ENCODE results near the gene RPL19.

The RPL19 gene

GRCh38 chr17:39223907-39224777 lies 24.1 kb downstream of the RPL19 start:
- DNase-seq (ENCODE audit: low read depth): no peak

- DNase-seq (ENCODE audit: low read depth): no peak
Measured at GRCh38 chr17:39224778-39225307, 24.8 kb downstream of the RPL19 start.

- DNase-seq (ENCODE audit: low read depth): no peak
Measured at GRCh38 chr17:39225308-39225958, 25.4 kb downstream of the RPL19 start, which contains the start of gene STAC2. Gene STAC2 (minus strand): TSS chr17:39225945. CDS start chr17:39225502, 443 bp downstream.

GRCh38 chr17:39225959-39226683 lies 26.0 kb downstream of the RPL19 start:
- peak; percentile 26 for DNase-seq (ENCODE audit: low read depth)

- no peak for DNase-seq (ENCODE audit: low read depth)
Measured at GRCh38 chr17:39227364-39227919, 27.4 kb downstream of the RPL19 start.

- no peak for DNase-seq (ENCODE audit: low read depth)
Measured at GRCh38 chr17:39229274-39229913, 29.3 kb downstream of the RPL19 start.

- DNase-seq (ENCODE audit: low read depth): no peak
Measured at GRCh38 chr17:39230361-39230760, 30.3 kb downstream of the RPL19 start.

GRCh38 chr17:39231091-39231561 lies 31.0 kb downstream of the RPL19 start:
- no peak for DNase-seq (ENCODE audit: low read depth)

GRCh38 chr17:39231591-39232551 lies 31.8 kb downstream of the RPL19 start:
- DNase-seq (ENCODE audit: low read depth): no peak

- DNase-seq (ENCODE audit: low read depth): no peak
Measured at GRCh38 chr17:39235555-39236449, 35.7 kb downstream of the RPL19 start.

GRCh38 chr17:39236450-39236927 lies 36.4 kb downstream of the RPL19 start:
- no peak for DNase-seq (ENCODE audit: low read depth)

- no peak for DNase-seq (ENCODE audit: low read depth)
Measured at GRCh38 chr17:39236981-39237441, 36.9 kb downstream of the RPL19 start.

- DNase-seq (ENCODE audit: low read depth): no peak
Measured at GRCh38 chr17:39237586-39237985, 37.5 kb downstream of the RPL19 start.

- DNase-seq (ENCODE audit: low read depth): peak; percentile 55
Measured at GRCh38 chr17:39238311-39238972, 38.4 kb downstream of the RPL19 start.

GRCh38 chr17:39239640-39240314 lies 39.7 kb downstream of the RPL19 start:
- peak; percentile 47 for DNase-seq (ENCODE audit: low read depth)

- DNase-seq (ENCODE audit: low read depth): no peak
Measured at GRCh38 chr17:39240631-39241030, 40.5 kb downstream of the RPL19 start.

GRCh38 chr17:39243155-39243554 lies 43.1 kb downstream of the RPL19 start:
- DNase-seq (ENCODE audit: low read depth): no peak

Measured in stimulated activated CD8-positive, alpha-beta memory T cell treated with anti-CD3 and anti-CD28 coated beads, Interleukin-15, amount 100 ng/mL, for 1 hour (primary cell).